ENCODE results near the gene REEP2.

The REEP2 gene

DNA sequence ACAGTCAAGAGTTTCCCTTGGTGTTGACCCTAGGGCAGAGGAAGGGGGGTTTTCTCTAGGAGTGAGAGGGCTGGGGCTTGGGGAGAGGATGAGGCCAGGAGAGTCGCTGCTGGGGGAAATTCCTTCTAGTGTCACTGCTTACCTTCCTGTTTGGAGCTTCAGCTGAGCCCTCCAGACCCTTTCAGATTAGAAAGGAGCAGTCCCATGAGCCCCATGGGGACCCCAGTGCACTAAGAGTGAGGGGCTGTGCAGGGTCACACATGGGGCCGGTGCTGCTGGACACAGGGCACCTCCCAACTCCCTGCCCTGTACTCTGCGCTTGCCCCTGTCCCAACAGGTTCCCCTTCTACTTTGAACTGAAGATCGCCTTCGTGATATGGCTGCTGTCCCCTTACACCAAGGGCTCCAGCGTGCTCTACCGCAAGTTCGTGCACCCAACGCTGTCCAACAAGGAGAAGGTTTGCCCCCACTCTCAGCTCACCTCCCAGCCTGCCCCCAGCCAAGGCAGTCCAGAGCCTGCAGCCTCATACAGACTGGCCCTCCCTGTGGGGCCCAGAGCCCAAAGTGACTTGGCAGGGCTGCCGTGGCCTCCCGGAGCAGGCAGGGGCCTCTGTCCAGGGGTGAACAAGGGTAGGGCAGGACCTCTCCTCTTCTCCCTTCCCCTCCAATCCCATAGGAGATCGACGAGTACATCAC lies 5.4 kb downstream of the REEP2 start:
- H4K20me1 ChIP-seq (ENCODE audit: low read depth, low read length) = no peaks in the 10 kb centered on the region
- H3K27ac ChIP-seq (ENCODE audit: low read depth, low read length) = no peak overlapping the region
- H3K79me2 ChIP-seq (ENCODE audit: insufficient read depth, low read length) = no peaks in the 10 kb centered on the region
- H3K36me3 ChIP-seq (ENCODE audit: low read length) = no peaks in the 10 kb centered on the region
- no peak for TF ChIP-seq EZH2phosphoT487 (conservative IDR thresholded peaks at IDR 0.05; ENCODE audit: low read length)
- TF ChIP-seq, protein P1, sequence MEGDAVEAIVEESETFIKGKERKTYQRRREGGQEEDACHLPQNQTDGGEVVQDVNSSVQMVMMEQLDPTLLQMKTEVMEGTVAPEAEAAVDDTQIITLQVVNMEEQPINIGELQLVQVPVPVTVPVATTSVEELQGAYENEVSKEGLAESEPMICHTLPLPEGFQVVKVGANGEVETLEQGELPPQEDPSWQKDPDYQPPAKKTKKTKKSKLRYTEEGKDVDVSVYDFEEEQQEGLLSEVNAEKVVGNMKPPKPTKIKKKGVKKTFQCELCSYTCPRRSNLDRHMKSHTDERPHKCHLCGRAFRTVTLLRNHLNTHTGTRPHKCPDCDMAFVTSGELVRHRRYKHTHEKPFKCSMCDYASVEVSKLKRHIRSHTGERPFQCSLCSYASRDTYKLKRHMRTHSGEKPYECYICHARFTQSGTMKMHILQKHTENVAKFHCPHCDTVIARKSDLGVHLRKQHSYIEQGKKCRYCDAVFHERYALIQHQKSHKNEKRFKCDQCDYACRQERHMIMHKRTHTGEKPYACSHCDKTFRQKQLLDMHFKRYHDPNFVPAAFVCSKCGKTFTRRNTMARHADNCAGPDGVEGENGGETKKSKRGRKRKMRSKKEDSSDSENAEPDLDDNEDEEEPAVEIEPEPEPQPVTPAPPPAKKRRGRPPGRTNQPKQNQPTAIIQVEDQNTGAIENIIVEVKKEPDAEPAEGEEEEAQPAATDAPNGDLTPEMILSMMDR (IDR thresholded peaks at IDR 0.05; ENCODE audit: insufficient read depth, low read length, poor library complexity, severe bottlenecking) = no peak
- no peaks in the 10 kb centered on the region for H3K9me2 ChIP-seq (replicated peaks; ENCODE audit: insufficient read depth, low read length)
- H2AFZ ChIP-seq (ENCODE audit: low read depth, low read length, severe bottlenecking) = no peak overlapping the region
- no peaks in the 10 kb centered on the region for H3F3A ChIP-seq (ENCODE audit: insufficient read depth)
- H3K9me3 ChIP-seq (ENCODE audit: insufficient read depth, low read length) = no peaks in the 10 kb centered on the region
- no peaks in the 10 kb centered on the region for H3K27me3 ChIP-seq (ENCODE audit: low read length)
- H3K9ac ChIP-seq (ENCODE audit: low read length) = no peak overlapping the region
- H3K4me2 ChIP-seq (ENCODE audit: low read depth, low read length, poor library complexity, severe bottlenecking) = no peak overlapping the region
- H3K4me3 ChIP-seq (ENCODE audit: insufficient read depth, low read length, poor library complexity, severe bottlenecking) = no peak overlapping the region

DNA sequence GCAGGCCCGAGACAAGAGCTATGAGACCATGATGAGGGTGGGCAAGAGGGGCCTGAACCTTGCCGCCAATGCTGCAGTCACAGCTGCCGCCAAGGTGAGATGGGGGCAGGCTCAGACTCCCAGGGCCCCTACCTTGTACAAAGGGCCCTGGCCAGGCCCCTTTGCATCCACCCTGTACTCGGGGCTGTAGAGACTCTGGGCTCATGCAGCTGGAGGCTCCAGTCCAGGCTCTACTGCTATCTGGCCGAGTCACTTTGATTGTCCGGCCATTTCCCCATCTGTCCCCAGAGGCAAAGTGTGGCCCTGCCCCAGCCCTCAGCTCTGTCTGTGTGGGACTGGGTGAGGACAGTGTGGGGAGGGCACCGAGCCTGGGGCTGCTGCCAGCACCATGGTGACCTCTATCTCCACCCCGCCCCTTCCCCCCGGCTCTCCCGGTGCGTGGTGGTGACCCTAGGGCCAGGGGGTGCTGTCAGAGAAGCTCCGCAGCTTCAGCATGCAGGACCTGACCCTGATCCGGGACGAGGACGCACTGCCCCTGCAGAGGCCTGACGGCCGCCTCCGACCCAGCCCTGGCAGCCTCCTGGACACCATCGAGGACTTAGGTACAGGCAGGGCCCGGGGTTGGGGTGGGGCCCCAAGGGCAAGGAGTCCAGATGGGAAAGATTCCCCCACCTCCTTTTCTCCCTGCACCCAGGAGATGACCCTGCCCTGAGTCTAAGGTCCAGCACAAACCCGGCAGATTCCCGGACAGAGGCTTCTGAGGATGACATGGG lies 6.1 kb downstream of the REEP2 start:
- H3K36me3 ChIP-seq (ENCODE audit: low read length) = no peaks in the 10 kb centered on the region
- no peak overlapping the region for H2AFZ ChIP-seq (ENCODE audit: low read depth, low read length, severe bottlenecking)
- no peaks in the 10 kb centered on the region for H3K9me2 ChIP-seq (replicated peaks; ENCODE audit: insufficient read depth, low read length)
- H3K27ac ChIP-seq (ENCODE audit: low read depth, low read length) = no peak overlapping the region
- H3F3A ChIP-seq (ENCODE audit: insufficient read depth) = no peaks in the 10 kb centered on the region
- no peaks in the 10 kb centered on the region for H3K27me3 ChIP-seq (ENCODE audit: low read length)
- H3K9ac ChIP-seq (ENCODE audit: low read length) = no peak overlapping the region
- no peaks in the 10 kb centered on the region for H3K9me3 ChIP-seq (ENCODE audit: insufficient read depth, low read length)
- H3K4me3 ChIP-seq (ENCODE audit: insufficient read depth, low read length, poor library complexity, severe bottlenecking) = no peak overlapping the region
- TF ChIP-seq, protein P1 (IDR thresholded peaks at IDR 0.05; ENCODE audit: insufficient read depth, low read length, poor library complexity, severe bottlenecking) = no peak
- no peak for TF ChIP-seq EZH2phosphoT487 (conservative IDR thresholded peaks at IDR 0.05; ENCODE audit: low read length)
- H3K79me2 ChIP-seq (ENCODE audit: insufficient read depth, low read length) = no peaks in the 10 kb centered on the region
- H4K20me1 ChIP-seq (ENCODE audit: low read depth, low read length) = no peaks in the 10 kb centered on the region
- no peak overlapping the region for H3K4me2 ChIP-seq (ENCODE audit: low read depth, low read length, poor library complexity, severe bottlenecking)

DNA sequence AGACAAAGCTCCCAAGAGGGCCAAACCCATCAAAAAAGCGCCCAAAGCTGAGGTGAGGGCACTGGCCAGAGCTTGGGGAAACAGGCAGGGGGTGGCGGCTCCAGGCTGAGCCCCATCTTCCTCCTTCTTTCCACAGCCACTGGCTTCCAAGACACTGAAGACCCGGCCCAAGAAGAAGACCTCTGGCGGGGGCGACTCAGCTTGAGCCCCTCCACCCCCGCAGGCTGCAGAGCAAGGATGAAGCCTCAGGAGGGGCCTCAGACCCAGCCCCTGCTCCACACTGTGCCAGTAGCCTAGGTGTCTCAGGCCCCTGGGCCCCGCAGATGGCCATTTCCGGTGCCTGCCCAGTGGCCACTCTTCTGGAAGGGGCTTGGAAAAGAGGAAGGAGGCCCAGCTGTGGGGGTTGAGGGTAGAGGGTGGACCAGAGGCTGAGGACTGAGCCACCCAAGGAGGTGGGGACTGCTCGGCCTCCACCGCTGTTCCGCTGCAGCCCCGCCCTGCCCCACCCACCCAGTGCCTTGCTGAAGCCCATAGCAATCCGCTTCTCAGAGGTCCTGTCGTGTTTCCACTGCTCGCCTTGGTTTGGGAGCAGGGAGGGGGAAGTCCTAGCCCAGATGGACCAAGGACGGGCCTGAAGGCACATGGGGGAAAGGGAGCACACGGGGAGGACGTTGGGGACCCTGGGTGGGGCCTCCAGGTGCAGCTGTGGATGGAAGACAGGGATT lies 6.9 kb downstream of the REEP2 start:
- H3K4me2 ChIP-seq (ENCODE audit: low read depth, low read length, poor library complexity, severe bottlenecking) = no peak overlapping the region
- H3K9me3 ChIP-seq (ENCODE audit: insufficient read depth, low read length) = no peaks in the 10 kb centered on the region
- no peaks in the 10 kb centered on the region for H3K79me2 ChIP-seq (ENCODE audit: insufficient read depth, low read length)
- no peak for TF ChIP-seq EZH2phosphoT487 (conservative IDR thresholded peaks at IDR 0.05; ENCODE audit: low read length)
- TF ChIP-seq, protein P1 (IDR thresholded peaks at IDR 0.05; ENCODE audit: insufficient read depth, low read length, poor library complexity, severe bottlenecking) = no peak
- H3K4me3 ChIP-seq (ENCODE audit: insufficient read depth, low read length, poor library complexity, severe bottlenecking) = no peak overlapping the region
- no peak overlapping the region for H2AFZ ChIP-seq (ENCODE audit: low read depth, low read length, severe bottlenecking)
- no peaks in the 10 kb centered on the region for H3K27me3 ChIP-seq (ENCODE audit: low read length)
- H3K27ac ChIP-seq (ENCODE audit: low read depth, low read length) = no peak overlapping the region
- no peaks in the 10 kb centered on the region for H3K36me3 ChIP-seq (ENCODE audit: low read length)
- no peaks in the 10 kb centered on the region for H4K20me1 ChIP-seq (ENCODE audit: low read depth, low read length)
- no peaks in the 10 kb centered on the region for H3K9me2 ChIP-seq (replicated peaks; ENCODE audit: insufficient read depth, low read length)
- H3F3A ChIP-seq (ENCODE audit: insufficient read depth) = no peaks in the 10 kb centered on the region
- H3K9ac ChIP-seq (ENCODE audit: low read length) = no peak overlapping the region

Measured in SU-DHL-6 (cell line).